Measurements from ENCODE around the gene FOXP4.
"Not testable (repeated sequence)": the region's sequence is repeated elsewhere in the genome, so short reads cannot be mapped to it uniquely, and the experiment has no call there.

Gene FOXP4

GRCh38 chr6:41599015-41599851 is 53.1 kb downstream of the FOXP4 start:
- no peak for DNase-seq (ENCODE audit: low spot score)

- no peak for DNase-seq (ENCODE audit: low spot score)
Observed at GRCh38 chr6:41599852-41600445, 53.8 kb downstream of the FOXP4 start.

DNA sequence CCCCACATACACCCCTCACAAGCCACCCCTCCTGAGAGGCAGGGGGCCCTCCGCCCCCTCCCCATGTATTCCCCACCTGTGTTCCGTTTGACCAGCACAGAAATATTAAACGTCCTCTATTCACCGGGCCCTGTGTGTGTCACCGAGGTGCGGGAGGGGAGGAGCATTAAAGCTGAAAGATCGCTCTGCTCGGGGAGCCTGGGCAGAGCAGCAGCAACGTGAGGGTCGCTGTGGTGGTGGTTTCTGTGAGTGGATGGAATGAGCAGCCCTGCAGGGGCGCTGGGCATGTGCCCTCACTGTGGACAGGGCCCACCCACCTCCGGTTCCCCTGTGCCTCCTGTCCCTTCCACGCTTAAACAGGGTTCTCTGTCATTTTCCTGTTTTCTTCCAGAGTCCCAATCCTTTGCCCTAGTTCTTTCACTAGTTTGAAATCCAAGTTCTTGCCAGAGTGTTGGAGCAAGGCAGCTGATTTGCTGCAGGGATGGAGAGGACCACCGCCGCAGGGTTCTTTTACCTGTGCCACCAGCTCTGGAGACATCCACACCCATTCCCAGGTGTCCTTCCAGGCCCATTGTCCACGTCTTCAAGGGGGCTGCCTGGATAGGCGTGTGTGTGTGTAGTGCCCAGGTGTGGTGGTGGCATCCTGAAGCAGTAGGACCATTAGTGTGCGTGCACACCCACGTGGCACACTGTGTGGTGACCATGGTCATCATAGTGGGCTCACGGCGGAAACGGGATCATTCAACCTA is 54.5 kb downstream of the FOXP4 start:
- no peak for DNase-seq (ENCODE audit: low spot score)

DNA sequence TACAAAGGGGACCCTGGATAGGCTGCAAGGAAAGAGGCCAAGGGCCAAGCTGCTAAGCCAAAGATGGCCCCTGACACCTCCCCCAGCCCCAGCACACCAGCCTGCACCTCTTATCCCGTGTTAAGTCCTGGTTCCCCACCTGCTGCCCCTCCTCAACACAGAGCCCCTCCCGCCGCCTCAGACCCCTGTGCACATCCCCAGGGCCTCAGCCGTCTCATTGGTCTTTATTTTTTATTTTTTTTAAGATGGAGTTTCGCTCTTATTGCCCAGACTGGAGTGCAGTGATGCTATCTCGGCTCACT is 55.0 kb downstream of the FOXP4 start:
- DNase-seq (ENCODE audit: low spot score): no peak

GRCh38 chr6:41602422-41602743 is 56.2 kb downstream of the FOXP4 start:
- DNase-seq (ENCODE audit: low spot score): no peak

DNA sequence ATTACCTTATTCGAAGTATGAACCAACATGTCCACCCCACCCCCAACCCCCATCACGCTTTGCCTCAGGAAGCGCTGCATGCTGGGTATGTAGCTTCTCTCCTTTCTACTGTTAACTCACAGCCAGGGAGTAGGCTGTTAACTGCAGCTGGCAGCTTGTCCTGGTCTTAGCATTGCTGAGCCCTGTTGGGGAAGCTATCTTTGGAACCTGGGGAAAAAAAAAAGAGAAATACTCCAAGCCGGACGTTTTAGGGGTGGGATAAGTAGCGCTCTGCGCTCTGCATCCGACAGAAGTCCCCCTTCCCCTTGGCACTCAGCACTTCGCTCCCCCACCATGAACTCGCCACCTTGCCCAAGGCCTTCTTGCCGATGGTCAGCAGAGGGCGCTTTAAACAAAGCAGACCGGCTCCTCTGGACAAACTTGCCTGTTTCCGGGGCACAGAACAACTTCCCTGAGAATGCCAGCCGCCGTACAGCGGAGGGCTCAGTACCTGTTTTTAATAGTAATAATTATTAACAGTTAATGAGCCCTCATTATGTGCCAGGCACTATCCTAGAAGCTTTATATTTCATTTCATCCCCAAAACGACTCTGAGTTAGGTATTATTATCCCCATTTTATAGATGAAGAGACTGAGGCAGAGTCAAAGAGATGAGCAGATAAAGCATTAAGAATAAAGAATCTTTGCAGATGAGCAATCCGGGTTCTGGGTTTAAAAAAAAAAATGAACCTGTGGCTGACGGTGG is 56.9 kb downstream of the FOXP4 start:
- peak; percentile 89 for DNase-seq (ENCODE audit: low spot score)

- no peak for DNase-seq (ENCODE audit: low spot score)
Observed at GRCh38 chr6:41604006-41604405, 57.8 kb downstream of the FOXP4 start.

DNA sequence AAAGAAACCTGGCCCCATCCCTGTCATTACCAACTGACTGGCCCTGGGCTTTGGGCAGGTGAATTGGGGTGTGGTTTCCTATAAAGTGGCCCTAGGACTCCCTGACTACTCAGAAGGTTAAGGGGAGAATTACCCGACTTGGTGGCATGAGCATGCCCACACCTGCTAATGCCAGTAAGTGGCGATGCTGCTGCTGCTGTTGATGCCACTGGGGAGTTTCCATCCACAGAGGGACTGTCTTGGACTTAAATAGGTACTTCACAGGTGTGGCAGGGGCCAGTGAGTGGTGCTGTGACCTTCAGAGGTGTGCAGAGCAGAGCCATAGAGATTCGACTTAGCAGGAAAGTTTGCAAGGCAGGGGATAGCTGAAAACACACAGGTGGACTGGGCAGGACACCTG is 59.5 kb downstream of the FOXP4 start:
- no peak for DNase-seq (ENCODE audit: low spot score)

- DNase-seq (ENCODE audit: low spot score): no peak
Observed at GRCh38 chr6:41607036-41607435, 60.9 kb downstream of the FOXP4 start.

GRCh38 chr6:41607736-41608135 is 61.6 kb downstream of the FOXP4 start:
- DNase-seq (ENCODE audit: low spot score): no peak

DNA sequence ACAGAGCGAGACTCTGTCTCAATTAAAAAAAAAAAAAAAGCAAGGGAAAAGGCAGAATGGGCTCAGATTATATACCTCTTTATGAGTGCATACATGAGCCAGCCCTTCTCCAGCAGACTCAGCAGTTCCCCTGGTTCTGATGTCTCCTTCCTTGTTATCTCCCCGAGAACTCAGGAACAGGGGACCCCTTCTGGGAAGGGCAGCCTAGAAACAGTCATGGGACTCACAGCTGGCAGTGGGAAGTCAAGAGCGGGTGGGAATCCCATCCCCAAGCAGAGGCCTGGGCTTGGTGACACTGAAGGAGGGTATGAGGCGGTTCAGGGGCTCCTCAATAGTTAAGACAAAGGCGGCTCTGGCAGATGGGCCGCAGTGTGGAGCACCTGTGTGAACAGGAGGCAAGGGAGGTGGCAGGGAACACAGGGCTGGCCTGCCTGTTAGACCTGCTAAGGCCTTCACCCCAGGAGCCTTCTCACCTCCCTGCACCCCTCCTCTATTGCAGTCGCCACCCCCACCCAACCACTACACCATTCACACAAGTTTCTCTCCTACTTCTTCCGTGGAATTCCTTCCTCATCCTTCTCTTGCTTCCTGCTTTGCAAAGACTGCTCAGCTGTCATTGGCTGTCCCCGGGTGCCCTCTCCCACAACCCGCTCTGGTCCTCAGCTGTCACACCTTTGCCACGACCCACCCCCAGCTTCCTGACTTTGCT is 62.4 kb downstream of the FOXP4 start:
- no peak for DNase-seq (ENCODE audit: low spot score)

GRCh38 chr6:41614715-41615114 is 68.5 kb downstream of the FOXP4 start:
- no peak for DNase-seq (ENCODE audit: low spot score)

- DNase-seq (ENCODE audit: low spot score): no peak
Observed at GRCh38 chr6:41615311-41615710, 69.1 kb downstream of the FOXP4 start.

- DNase-seq (ENCODE audit: low spot score): no peak
Observed at GRCh38 chr6:41618598-41618997, 72.4 kb downstream of the FOXP4 start.

- not testable (repeated sequence) for DNase-seq (ENCODE audit: low spot score)
Observed at GRCh38 chr6:41619193-41619592, 73.0 kb downstream of the FOXP4 start.

- no peak for DNase-seq (ENCODE audit: low spot score)
Observed at GRCh38 chr6:41621367-41621766, 75.2 kb downstream of the FOXP4 start.

DNA sequence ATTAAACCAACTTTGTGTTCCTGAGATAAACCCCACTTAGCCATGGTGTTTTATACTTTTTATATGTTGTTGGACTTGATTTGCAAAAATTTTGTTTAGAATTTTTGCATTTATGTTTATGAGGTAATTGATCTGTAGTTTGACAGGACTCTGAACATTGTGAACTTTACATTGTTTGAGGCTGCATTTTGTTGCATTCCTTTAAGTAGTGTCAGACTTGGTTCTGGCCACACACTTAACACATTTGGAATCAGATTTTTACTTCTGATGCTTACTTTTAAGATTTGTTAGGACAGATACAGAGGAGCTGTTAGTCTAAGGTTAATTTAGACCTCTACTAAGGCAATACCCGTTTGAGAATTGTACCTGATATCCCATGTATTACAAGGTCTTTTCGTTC is 75.6 kb downstream of the FOXP4 start:
- DNase-seq (ENCODE audit: low spot score): no peak

- no peak for DNase-seq (ENCODE audit: low spot score)
Observed at GRCh38 chr6:41622206-41622988, 76.2 kb downstream of the FOXP4 start.

DNA sequence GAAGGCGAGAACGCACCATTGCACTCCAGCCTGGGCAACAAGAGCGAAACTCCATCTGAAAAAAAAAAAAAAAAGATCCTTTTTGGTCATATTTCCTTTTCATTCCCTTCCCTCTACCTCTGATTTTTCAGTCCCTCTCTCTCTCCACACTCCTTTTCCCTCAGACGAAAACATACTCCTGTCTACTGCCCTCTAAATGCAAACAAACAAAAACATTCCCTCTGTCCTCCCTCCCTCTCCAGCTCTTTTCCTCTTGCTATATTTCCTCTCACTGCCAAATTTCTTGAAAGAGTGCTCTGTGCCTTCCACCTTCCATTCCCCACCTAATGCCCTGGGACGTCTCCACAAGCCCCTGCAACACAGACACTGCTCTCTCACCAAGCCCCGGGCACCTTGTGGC is 77.1 kb downstream of the FOXP4 start:
- no peak for DNase-seq (ENCODE audit: low spot score)

- DNase-seq (ENCODE audit: low spot score): no peak
Observed at GRCh38 chr6:41624621-41625380, 78.6 kb downstream of the FOXP4 start.

Measured in AG20443 (cell line).